Limb (tissue), 2 donors: Measurements from ENCODE around the gene LRRC2.
A peak's percentile ranks its signal among the peaks of the same experiment; 100 is the strongest.
"Not testable (repeated sequence)": the region's sequence is repeated elsewhere in the genome, so short reads cannot be mapped to it uniquely, and the experiment has no call there.

ENCODE experiments used
- DNase-seq, 2 donors: peaks; one replicate each; pipeline ENCODE4 v3.0.0-alpha.2; 2016; ENCODE audit errors: extremely low spot score in 2 of 2

Gene LRRC2

GRCh38 chr3:46584598-46585467 is 18.7 kb upstream of the LRRC2 start:
- DNase-seq, result no peak

- DNase-seq, result no peak
Observed at GRCh38 chr3:46580675-46581074, 14.6 kb upstream of the LRRC2 start.

GRCh38 chr3:46579756-46580286 is 13.7 kb upstream of the LRRC2 start:
- no peak for DNase-seq

GRCh38 chr3:46578973-46579755 is 13.1 kb upstream of the LRRC2 start:
- no peak for DNase-seq

- DNase-seq, result not testable (repeated sequence)
Observed at GRCh38 chr3:46577580-46578249, 11.6 kb upstream of the LRRC2 start.

GRCh38 chr3:46576879-46577278 is 10.8 kb upstream of the LRRC2 start:
- DNase-seq, result peak in 1 of 2 donors; percentile 50

GRCh38 chr3:46576386-46576785 is 10.3 kb upstream of the LRRC2 start:
- no peak for DNase-seq

GRCh38 chr3:46575577-46576222 is 9.6 kb upstream of the LRRC2 start:
- DNase-seq, result no peak

- no peak for DNase-seq
Observed at GRCh38 chr3:46574881-46575576, 8.9 kb upstream of the LRRC2 start.

- no peak for DNase-seq
Observed at GRCh38 chr3:46574243-46574646, 8.1 kb upstream of the LRRC2 start.

GRCh38 chr3:46573701-46574100 is 7.6 kb upstream of the LRRC2 start:
- DNase-seq, result no peak

- no peak for DNase-seq
Observed at GRCh38 chr3:46571684-46572083, 5.6 kb upstream of the LRRC2 start.

GRCh38 chr3:46565607-46566039 is 479 bp downstream of the LRRC2 start:
- DNase-seq, result peak in 1 of 2 donors; percentile 44

GRCh38 chr3:46565077-46565476 is 1.0 kb downstream of the LRRC2 start:
- DNase-seq, result no peak

GRCh38 chr3:46564190-46565021 is 1.7 kb downstream of the LRRC2 start:
- no peak for DNase-seq

GRCh38 chr3:46561951-46562350 is 4.2 kb downstream of the LRRC2 start:
- no peak for DNase-seq

- DNase-seq, result no peak
Observed at GRCh38 chr3:46561511-46561910, 4.6 kb downstream of the LRRC2 start.

- DNase-seq, result no peak
Observed at GRCh38 chr3:46559091-46559704, 6.9 kb downstream of the LRRC2 start.
